Suppressor macrophage treated with lipopolysaccharide for 1 hour (primary cell): ENCODE data around the gene SPPL2C.

Source experiments
- DNase-seq, 3 donors: peaks; one replicate each; pipeline ENCODE4 v3.0.0-alpha.2; 2020 to 2022

Gene SPPL2C

DNA sequence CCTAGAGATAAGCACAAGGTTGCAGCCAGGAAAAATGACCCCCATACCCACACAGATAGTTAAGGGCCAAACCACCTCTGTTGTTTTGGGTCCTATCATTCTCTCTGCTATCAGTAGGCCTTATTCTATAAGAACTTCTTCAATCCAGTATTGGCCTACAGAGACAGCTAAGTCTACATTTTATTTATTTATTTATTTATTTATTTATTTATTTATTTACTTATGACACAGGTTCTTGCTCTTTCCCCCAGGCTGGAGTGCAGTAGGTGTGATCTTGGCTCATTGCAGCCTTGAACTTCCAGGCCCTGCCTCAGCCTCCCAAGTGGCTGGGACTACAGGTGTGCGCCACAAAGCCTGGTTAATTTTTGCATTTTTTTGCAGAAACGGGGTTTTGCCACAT lies 42.2 kb downstream of the SPPL2C start:
- DNase-seq = no peak

DNA sequence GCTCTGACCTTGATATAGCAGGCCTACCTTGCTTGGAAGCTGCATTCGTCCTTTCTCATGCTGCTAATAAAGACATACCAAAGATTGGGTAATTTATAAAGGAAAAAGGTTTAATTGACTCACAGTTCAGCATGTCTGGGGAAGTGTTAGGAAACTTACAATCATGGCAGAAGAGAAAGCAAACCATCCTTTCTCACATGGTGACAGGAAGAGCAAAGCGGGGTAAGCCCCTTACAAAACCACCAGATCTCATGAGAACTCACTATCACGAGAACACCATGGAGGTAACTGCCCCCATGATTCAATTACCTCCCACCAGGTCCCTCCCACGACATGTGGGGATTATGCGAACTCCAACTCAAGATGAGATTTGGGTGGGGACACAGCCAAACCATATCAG lies 43.7 kb downstream of the SPPL2C start:
- no peak for DNase-seq

DNA sequence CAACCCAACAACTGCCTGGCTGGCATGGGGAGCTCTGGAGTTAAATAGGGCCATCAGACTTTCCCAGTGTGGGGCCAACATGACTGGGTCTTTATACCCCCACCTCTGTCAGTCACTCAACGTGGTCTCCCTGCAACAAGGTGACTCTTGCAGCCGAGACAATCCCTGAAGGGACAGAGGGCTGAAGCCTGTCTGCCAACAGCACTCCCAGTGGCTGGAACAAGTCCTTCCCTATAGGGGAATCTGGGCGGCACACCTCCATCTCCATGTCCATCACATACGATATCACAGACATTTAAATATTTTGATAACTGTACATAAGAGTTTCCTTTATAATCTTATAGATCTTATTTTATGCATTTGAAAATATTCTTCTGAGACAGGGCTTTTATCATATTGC lies 44.9 kb downstream of the SPPL2C start:
- peak in 1 of 3 donors; percentile 13 for DNase-seq

DNA sequence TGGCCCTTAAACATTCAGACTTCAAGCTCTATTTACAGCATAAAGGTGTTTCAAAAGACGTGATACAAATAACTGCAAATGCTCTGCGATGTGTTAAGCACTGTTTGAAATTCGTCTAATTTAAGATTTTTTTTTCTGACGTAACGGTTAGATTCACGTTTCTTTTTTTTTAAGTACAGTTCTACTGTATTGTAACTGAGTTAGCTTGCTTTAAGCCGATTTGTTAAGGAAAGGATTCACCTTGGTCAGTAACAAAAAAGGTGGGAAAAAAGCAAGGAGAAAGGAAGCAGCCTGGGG lies 49.0 kb downstream of the SPPL2C start:
- DNase-seq = no peak

GRCh38 chr17:45894022-45894784 lies 49.5 kb downstream of the SPPL2C start, which contains the start of gene MAPT:
Gene MAPT (plus strand): TSS chr17:45894554. CDS start chr17:45962338, 67,784 bp downstream.
- peak; percentile 93 to 96 (median 95) for DNase-seq

DNA sequence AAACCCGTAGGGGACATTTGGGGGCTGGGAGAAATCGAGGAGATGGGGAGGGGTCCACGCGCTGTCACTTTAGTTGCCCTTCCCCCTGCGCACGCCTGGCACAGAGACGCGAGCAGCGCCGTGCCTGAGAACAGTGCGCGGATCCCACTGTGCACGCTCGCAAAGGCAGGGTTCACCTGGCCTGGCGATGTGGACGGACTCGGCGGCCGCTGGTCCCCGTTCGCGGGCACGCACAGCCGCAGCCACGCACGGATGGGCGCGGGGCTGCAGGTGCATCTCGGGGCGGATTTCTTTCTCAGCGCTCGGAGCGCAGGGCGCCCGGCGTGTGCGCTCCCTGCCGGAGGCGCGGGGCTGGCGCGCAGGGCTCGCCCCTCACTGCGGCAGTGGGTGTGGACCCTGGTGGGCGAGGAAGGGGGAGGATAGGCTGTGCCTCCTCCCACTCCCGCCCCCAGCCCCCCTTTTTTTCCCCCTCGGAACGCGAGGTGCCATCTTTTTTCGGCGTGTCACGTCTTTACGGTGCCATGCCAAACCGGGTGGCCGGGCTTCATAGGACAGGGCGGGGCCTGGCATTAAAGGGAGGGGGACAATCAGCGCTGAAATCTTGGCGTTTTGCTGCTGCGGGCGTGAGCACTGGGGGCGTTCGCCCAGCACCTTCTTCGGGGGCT lies 50.8 kb downstream of the SPPL2C start:
- DNase-seq = peak in 1 of 3 donors; percentile 30

- DNase-seq = peak in 1 of 3 donors; percentile 6
Measured at GRCh38 chr17:45895969-45896785, 51.5 kb downstream of the SPPL2C start.
